Measurements from ENCODE around the gene CACNA1C. TPM values are rescaled to one million over a fixed set of nuclear protein-coding genes. Genes with fewer than 3 reads are reported as not detected.
A peak's percentile ranks its signal among the peaks of the same experiment; 100 is the strongest.

Gene CACNA1C
- total and polyA plus RNA-seq, 2 donors (not counting 1 experiment from before 2014, with no cell fraction given), result 7.6 to 11.4 TPM

GRCh38 chr12:2064071-2064507 lies 11.3 kb downstream of the CACNA1C start:
- TF ChIP-seq CTCF (conservative IDR thresholded peaks at IDR 0.05 in 1 of 2, IDR thresholded peaks at IDR 0.05 in 1 of 2; ENCODE audit: low read depth in 1 of 2, low read length in 2 of 2) (no peak), EZH2 (IDR thresholded peaks at IDR 0.05; ENCODE audit: low read length, missing control alignments) (no peak)
- Histone ChIP-seq H2AFZ (ENCODE audit: low read length) (no peak overlapping the region), H3K36me3 (ENCODE audit: control insufficient read depth, insufficient read depth, low read length) (no peaks in the 10 kb centered on the region), H3K9me3 (ENCODE audit: control insufficient read depth, insufficient read depth, low read depth, low read length) (no peaks in the 10 kb centered on the region), H3K27ac (ENCODE audit: insufficient read depth, low read length) (no peak overlapping the region), H3K4me1 (ENCODE audit: control insufficient read depth, extremely low read depth, insufficient read depth, low read length) (peaks cover 4% of the 10 kb centered on the region), H3K4me2 (ENCODE audit: extremely low read depth, insufficient read depth, low read length) (peak overlapping the region; percentile 82), H3K4me3 (replicated peaks in 1 of 4; ENCODE audit: control extremely low read depth in 1 of 4, insufficient read depth in 1 of 4, low read depth in 3 of 4, low read length in 4 of 4) (peak overlapping the region in 1 of 4 experiments; percentile 1), H3K27me3 (ENCODE audit: control insufficient read depth, insufficient read depth, low read length) (no peaks in the 10 kb centered on the region), H3K79me2 (ENCODE audit: control insufficient read depth, insufficient read depth, low read length) (peaks cover under 1% of the 10 kb centered on the region), H4K20me1 (ENCODE audit: control insufficient read depth, extremely low read depth, insufficient read depth, low read length) (no peaks in the 10 kb centered on the region), H3K9ac (ENCODE audit: insufficient read depth, low read length) (no peak overlapping the region)
- peak in 1 of 2 donors; percentile 86 for DNase-seq (ENCODE audit: low read depth in 2 of 2)

GRCh38 chr12:2068653-2069052 lies 15.9 kb downstream of the CACNA1C start:
- TF ChIP-seq EZH2 (IDR thresholded peaks at IDR 0.05; ENCODE audit: low read length, missing control alignments) (no peak), CTCF (conservative IDR thresholded peaks at IDR 0.05 in 1 of 2, IDR thresholded peaks at IDR 0.05 in 1 of 2; ENCODE audit: low read depth in 1 of 2, low read length in 2 of 2) (no peak)
- DNase-seq (ENCODE audit: low read depth in 2 of 2), result no peak
- Histone ChIP-seq H3K4me3 (replicated peaks in 1 of 4; ENCODE audit: control extremely low read depth in 1 of 4, insufficient read depth in 1 of 4, low read depth in 3 of 4, low read length in 4 of 4) (no peak overlapping the region), H3K36me3 (ENCODE audit: control insufficient read depth, insufficient read depth, low read length) (no peaks in the 10 kb centered on the region), H3K79me2 (ENCODE audit: control insufficient read depth, insufficient read depth, low read length) (no peaks in the 10 kb centered on the region), H3K4me2 (ENCODE audit: extremely low read depth, insufficient read depth, low read length) (no peak overlapping the region), H2AFZ (ENCODE audit: low read length) (no peak overlapping the region), H4K20me1 (ENCODE audit: control insufficient read depth, extremely low read depth, insufficient read depth, low read length) (no peaks in the 10 kb centered on the region), H3K9me3 (ENCODE audit: control insufficient read depth, insufficient read depth, low read depth, low read length) (no peaks in the 10 kb centered on the region), H3K27ac (ENCODE audit: insufficient read depth, low read length) (no peak overlapping the region), H3K27me3 (ENCODE audit: control insufficient read depth, insufficient read depth, low read length) (no peaks in the 10 kb centered on the region), H3K4me1 (ENCODE audit: control insufficient read depth, extremely low read depth, insufficient read depth, low read length) (peaks cover 2% of the 10 kb centered on the region), H3K9ac (ENCODE audit: insufficient read depth, low read length) (no peak overlapping the region)

GRCh38 chr12:2070440-2071045 lies 17.8 kb downstream of the CACNA1C start:
- H2AFZ ChIP-seq (ENCODE audit: low read length), result no peak overlapping the region
- TF ChIP-seq EZH2 (IDR thresholded peaks at IDR 0.05; ENCODE audit: low read length, missing control alignments) (no peak), CTCF (conservative IDR thresholded peaks at IDR 0.05 in 1 of 2, IDR thresholded peaks at IDR 0.05 in 1 of 2; ENCODE audit: low read depth in 1 of 2, low read length in 2 of 2) (no peak)
- H3K9ac ChIP-seq (ENCODE audit: insufficient read depth, low read length), result no peak overlapping the region
- H4K20me1 ChIP-seq (ENCODE audit: control insufficient read depth, extremely low read depth, insufficient read depth, low read length), result no peaks in the 10 kb centered on the region
- H3K27me3 ChIP-seq (ENCODE audit: control insufficient read depth, insufficient read depth, low read length), result no peaks in the 10 kb centered on the region
- DNase-seq (ENCODE audit: low read depth in 2 of 2), result no peak
- no peaks in the 10 kb centered on the region for H3K9me3 ChIP-seq (ENCODE audit: control insufficient read depth, insufficient read depth, low read depth, low read length)
- H3K4me3 ChIP-seq (replicated peaks in 1 of 4; ENCODE audit: control extremely low read depth in 1 of 4, insufficient read depth in 1 of 4, low read depth in 3 of 4, low read length in 4 of 4), result no peak overlapping the region
- H3K27ac ChIP-seq (ENCODE audit: insufficient read depth, low read length), result no peak overlapping the region
- H3K4me1 ChIP-seq (ENCODE audit: control insufficient read depth, extremely low read depth, insufficient read depth, low read length), result peaks cover 6% of the 10 kb centered on the region
- no peak overlapping the region for H3K4me2 ChIP-seq (ENCODE audit: extremely low read depth, insufficient read depth, low read length)
- no peaks in the 10 kb centered on the region for H3K79me2 ChIP-seq (ENCODE audit: control insufficient read depth, insufficient read depth, low read length)
- H3K36me3 ChIP-seq (ENCODE audit: control insufficient read depth, insufficient read depth, low read length), result no peaks in the 10 kb centered on the region
